NOMO-1 treated with dmso at 0.1 percent for 144 hours (cell line): ENCODE results near the gene G6PC3.
"Not testable (repeated sequence)": the region's sequence is repeated elsewhere in the genome, so short reads cannot be mapped to it uniquely, and the experiment has no call there.

ENCODE experiments used
- DNase-seq: peaks from one replicate; lab custom pipeline; 2025; ENCODE audit not compliant: unreplicated experiment; lab: John Stamatoyannopoulos, UW

The G6PC3 gene

GRCh38 chr17:44105941-44106340, 35.4 kb downstream of the G6PC3 start:
- DNase-seq, result no peak

DNA sequence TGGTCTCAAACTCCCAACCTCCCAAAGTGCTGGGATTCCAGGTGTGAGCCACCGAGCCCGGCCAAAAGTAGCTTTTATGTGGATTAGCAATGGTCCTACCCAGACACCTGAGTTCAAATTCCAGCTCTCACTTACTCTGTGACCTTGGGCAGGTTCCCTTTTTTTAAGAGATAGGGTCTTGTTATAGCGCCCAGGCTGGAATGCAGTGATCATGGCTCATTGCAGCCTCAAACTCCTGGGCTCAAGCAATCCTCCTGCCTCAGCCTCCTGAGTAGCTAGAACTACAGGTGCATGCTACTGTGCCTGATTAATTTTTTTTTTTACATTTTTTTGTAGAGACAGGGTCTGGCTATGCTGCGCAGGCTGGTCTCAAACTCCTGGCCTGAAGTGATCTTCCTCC, 36.3 kb downstream of the G6PC3 start:
- no peak for DNase-seq

DNA sequence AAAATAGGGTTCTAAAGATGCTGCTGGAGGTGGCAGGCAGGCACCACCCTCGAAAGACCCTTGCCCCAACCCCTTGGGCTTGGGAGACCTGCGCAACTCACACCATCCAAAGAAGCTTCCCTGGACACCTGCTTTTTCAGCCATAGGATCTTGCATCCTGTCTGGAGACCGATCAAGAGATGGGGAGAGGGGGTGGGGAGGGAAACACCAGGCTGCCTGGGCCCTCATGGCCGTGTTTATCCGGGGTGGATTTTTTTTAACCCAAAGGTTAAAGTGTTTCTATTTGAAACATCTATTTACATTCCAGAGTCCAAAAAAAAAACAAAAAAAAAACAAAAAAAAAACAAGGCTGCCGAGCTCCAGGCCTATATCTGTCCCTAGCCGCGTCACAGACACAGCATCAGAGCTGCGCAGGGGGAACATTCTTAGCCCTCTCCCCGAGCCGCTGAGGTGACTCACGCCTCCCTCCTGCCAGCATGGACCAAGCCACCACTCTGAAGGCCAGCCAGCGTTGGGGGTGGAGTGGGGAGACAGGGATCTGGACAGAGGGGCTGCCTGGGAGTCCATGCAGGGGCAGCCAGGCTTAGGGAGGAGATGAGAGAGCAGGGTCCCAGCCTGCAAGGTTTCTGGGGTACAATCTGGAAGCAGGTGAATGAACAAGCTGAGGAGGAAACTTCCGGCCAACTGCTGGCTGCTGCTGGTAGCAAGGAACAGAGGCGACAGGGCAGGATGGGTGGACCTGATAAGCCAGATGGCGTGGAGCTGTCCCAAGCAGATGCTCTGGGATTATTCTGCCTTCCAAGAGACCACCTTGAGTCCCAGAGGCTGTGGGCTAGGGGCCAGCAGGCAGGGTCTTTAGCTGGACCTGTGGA, 38.1 kb downstream of the G6PC3 start:
- DNase-seq, result no peak

DNA sequence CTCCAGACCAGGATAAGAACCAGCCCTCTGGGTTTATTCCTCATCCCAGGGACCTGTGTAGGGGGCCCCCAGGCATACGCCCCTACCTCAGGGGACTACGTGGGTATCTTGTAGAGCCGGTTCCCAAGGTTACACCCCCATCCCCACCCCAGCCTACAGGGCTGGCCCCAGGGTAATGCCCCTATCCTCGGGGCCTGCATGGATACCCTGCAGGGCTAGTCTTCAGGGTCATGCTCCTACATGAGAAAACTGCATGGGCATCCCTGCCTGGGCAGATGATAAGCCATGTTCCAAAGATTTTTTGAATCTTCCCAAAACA, 38.7 kb downstream of the G6PC3 start:
- DNase-seq, result no peak

GRCh38 chr17:44110011-44110686, 39.6 kb downstream of the G6PC3 start:
- DNase-seq, result no peak

DNA sequence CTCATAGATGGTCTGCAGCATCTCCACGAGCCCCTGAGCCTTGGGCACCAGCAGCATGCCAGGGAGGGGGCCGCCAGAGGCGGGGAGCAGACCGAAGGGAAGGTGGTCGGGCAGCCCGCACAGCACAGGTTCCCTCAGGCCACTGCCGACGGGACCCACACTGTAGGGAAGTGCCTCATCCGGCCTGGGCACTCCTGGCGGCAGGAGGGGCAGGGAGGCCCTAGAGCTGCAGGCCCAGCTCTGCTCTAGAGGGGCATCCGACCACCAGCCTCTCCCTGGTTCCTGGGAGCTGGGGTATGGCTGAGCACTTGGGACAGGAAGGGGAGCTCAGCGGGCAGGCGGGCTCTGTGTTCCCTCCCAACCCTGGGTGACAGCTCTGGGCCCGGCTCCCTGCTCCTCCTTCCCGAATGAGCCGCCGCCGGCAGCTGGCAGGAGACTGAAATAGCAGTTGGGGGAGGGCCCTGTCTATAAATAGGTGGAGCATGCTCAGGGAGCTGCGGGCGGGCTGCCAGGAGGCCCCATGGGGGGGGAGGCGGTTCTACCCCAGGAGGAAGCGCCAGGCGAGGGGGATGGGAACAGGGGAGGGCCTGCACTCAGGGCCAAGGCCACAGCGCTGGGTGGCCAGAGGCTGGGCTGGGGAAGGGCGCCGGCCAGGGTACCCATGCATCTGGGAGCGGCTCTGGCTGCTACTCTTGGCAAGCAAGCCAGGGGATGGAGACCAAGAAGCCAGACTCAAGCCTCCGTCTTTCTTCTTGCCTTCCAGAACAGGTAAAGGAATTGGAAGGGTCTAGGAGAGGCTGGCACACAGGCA, 40.5 kb downstream of the G6PC3 start:
- DNase-seq, result peak; percentile 93

DNA sequence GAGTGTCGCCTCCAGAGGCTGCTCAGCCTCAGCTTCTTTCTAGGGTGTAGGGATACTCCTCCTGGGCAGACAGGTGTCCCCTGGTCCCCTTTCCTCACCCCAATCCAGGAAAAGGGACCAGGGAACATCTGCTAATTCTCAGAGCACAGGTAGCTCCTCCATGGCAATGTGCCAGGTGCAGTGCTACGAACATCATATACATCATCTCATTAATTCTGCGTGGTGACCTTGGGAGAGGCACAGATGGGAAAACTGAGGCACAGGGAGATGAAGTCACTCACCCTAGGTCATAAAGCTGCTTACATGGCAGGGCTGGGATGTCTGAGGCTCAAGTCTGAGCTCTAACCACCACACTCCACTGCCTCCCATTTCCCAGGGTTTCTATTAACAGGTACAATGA, 41.2 kb downstream of the G6PC3 start:
- DNase-seq, result no peak

GRCh38 chr17:44112284-44113280, 42.0 kb downstream of the G6PC3 start:
- DNase-seq, result no peak

- DNase-seq, result no peak
These were observed 42.8 kb downstream of the G6PC3 start for GRCh38 chr17:44113382-44113781.

DNA sequence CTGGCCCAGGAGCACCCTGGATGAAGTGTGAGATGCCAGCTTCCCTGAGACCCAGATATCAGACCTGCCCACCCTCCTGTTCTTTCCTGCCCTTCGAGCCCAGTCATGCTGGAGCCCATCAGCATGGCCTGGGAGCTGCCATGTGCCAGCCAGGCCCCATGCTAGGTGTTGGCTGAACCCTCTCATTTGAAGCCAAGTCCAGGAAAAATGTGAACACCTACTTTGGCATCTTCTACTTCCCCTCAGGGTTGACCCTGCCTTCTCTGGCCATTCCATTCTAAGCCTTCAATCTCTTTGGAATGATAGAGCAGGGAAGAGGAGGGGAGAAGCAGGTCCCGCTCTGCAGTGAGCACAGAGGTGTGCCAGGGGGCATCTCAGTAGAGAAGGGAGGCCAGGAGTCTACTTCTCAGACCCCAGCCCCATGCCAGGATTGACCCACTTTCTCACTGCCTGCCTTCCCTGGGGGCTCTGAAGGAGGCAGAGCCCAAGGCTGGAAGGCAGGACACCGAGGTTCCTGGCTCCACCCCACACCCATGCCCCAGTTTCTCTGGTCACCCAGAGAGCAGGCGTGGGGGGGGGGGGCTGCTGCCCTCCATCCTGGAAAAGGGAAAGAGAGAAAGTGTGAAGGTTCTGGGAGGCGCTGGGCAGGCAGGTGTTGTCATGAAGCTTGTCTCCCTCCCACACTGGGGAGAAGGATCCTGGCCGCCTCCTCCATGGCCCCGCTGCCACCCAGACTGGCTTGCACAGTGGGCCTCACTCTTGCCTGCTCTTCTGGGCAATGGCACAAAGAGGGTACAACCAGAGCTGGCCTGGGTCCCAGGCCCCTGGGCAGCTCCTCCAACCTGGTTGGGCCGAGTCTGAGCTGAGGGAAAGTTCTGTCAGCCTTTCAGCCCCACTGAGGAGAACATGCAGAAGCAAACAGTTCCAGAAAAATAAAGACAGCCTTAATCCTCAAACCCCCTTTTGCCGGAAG, 43.6 kb downstream of the G6PC3 start:
- no peak for DNase-seq

GRCh38 chr17:44115585-44116415, 45.3 kb downstream of the G6PC3 start:
- no peak for DNase-seq

DNA sequence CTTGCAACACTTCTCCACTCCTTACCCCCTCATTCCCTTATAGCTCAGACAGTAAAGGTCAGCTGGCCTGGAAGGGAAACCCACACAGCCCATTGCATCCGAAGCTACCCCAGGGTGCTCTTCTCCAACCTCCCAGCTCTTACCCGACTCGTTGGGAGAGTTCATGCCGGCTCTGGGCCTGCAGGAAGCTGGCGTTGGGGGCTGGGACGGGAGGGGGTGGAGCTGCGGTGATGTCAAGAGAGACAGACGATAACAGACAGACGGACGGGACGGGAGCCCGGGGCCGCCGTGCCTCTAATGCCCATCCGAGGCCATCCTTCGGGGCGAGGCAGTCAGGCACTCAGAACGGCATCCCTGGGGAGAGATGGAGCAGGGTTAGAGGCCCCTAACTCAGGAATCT, 46.8 kb downstream of the G6PC3 start:
- no peak for DNase-seq

DNA sequence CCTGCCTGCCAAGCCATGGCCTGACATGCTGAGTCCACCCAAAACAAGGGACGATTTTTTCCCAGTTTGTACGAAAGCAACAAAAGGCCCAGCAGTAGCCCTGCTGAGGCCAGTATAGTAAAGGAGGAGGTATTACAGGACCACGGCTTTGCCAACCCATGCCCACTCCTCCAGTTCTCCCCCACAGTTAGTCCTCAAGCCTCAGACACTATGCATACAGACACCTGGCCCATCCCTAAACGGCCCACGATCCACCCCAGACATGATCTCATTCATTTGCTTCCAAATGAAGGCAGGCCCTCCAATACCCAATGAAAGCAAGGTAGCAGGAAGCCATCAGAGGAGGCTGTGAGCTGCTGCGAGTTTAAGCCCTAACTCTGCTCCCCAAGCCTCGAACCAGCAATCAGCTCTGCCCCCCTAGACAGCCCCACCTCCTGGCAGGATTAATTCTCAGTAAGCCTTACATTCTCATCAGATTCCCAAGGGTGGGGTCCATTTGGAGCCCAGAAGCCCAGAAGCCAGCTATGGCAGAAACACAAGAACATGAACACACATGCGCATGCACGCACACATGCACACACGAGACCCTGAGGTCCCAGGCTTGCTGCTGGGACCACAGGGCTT, 48.0 kb downstream of the G6PC3 start:
- no peak for DNase-seq

- no peak for DNase-seq
These were observed 48.5 kb downstream of the G6PC3 start for GRCh38 chr17:44119062-44119461.

DNA sequence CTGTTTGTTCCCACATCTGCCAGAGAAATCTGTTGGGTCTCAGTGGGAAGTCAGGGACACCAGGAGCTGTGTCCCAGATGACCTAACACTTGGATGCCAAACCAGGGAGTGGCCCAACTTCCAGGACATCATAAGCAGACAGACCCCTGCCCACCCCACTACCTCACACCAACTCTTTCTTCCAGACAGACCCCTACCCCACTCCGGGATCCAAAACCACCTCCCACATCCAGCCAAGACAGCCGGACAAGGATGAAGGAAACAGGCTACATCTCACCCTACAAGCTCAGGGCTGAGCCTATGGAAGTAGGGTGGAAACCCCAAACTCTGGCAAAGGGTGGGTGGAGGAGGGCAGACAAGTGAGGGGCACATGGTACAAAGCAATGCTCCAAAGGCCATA, 49.3 kb downstream of the G6PC3 start:
- DNase-seq, result no peak

- DNase-seq, result not testable (repeated sequence)
These were observed 49.7 kb downstream of the G6PC3 start for GRCh38 chr17:44120281-44120680.

DNA sequence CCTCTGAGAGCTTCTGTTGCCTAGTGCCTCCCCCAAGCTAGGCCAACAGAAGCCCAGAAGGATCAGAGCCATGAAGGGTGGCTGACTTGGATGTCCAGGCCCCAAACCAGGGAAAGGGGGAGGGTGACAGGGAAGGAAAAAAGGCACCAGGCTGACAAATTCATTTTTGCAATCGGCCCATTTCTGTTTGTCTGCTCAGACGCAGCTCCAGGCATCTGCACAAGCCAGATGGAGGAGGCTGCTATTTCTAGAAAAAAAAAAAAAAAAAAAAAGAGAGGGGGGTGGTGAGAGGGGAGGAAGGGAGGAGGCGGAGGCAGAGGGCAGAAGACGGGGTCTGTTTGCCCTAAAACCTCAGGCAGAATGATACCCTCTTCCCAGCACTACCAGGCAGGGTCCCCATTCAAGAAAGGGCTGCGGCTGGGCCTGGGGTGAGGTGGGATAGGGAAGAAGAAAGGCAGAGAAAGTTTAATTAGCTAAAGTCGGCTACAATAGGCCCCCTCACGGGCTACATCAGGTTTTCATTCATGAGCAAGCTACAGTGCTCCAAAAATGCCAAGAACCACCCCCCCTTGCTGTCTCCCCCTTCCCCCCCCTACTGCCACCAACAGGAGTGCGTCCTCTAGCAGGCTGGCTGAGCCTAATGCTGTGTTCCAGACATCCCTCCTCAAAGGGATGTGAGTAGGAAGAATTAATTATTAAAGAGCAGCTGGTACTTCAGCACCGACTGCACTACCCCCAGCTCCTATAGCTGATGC, 50.5 kb downstream of the G6PC3 start:
- DNase-seq, result no peak
